HEK293 (cell line): ENCODE results near the gene ZNF787.

Experiments
- CTCF ChIA-PET: fragments of 350-600 bp; formaldehyde crosslinking; extraction: SDS; loops from one replicate; lab custom pipeline; 2021; ENCODE audit warnings: antibody characterized with exemption; lab: Yijun Ruan, JAX
- POLR2A ChIA-PET: fragments of 300-600 bp; formaldehyde crosslinking; extraction: SDS; loops from one replicate; lab custom pipeline; 2020; ENCODE audit warnings: antibody characterized with exemption, inconsistent platforms; lab: Yijun Ruan, JAX
- H3K27ac ChIP-seq: fragments of 200-500 bp; sonication (Bioruptor generic); 2 replicates; pipeline ENCODE4 v1.5.1; 2014; ENCODE audit warnings: low read depth, low read length, control low read depth, inconsistent platforms; ENCODE audit errors: extremely low read depth
- H3K36me3 ChIP-seq, 2 experiments: fragments of 200-500 bp in 1 of 2; sonication (Bioruptor generic) in 1 of 2; 1 replicate in 1 of 2; 2 replicates in 1 of 2; pipeline ENCODE4 v1.5.1; 2014 to 2017; ENCODE audit warnings: inconsistent platforms in 2 of 2, low read length in 2 of 2; ENCODE audit not compliant: control insufficient read depth in 2 of 2, insufficient read depth in 1 of 2
- H3K4me1 ChIP-seq: fragments of 200-500 bp; sonication (Bioruptor generic); 2 replicates; pipeline ENCODE4 v1.5.1; 2014; ENCODE audit warnings: mild to moderate bottlenecking, low read length, inconsistent platforms; ENCODE audit not compliant: control insufficient read depth, insufficient read depth
- H3K4me3 ChIP-seq: 2 replicates; pipeline ENCODE4 v1.5.1; 2011; ENCODE audit warnings: low read depth, mild to moderate bottlenecking, control low read depth, low read length, moderate library complexity
- H3K9me3 ChIP-seq: fragments of 200-500 bp; sonication (Bioruptor generic); 2 replicates; pipeline ENCODE4 v1.5.1; 2014; ENCODE audit warnings: low read depth, low read length, inconsistent platforms; ENCODE audit not compliant: control insufficient read depth, insufficient read depth
- AEBP2 ChIP-seq: fragments of 450-650 bp; formaldehyde crosslinking; IDR thresholded peaks from 2 replicates; pipeline ENCODE4 v1.5.1; 2016; ENCODE audit warnings: missing biosample characterization, missing genetic modification characterization, borderline replicate concordance
- GLI2 ChIP-seq: fragments of 450-650 bp; formaldehyde crosslinking; IDR thresholded peaks from 2 replicates; pipeline ENCODE4; 2017; ENCODE audit warnings: missing biosample characterization, missing genetic modification characterization, low read depth, borderline replicate concordance
- GLIS2 ChIP-seq: fragments of 450-650 bp; formaldehyde crosslinking; IDR thresholded peaks from 2 replicates; pipeline ENCODE4 v1.5.1; 2016; ENCODE audit warnings: missing biosample characterization, missing genetic modification characterization
- IKZF3 ChIP-seq: fragments of 450-650 bp; IDR thresholded peaks from 2 replicates; pipeline ENCODE4 v1.5.0; 2018; ENCODE audit warnings: missing biosample characterization, mild to moderate bottlenecking, missing genetic modification characterization, moderate library complexity
- SCRT2 ChIP-seq: fragments of 450-650 bp; formaldehyde crosslinking; IDR thresholded peaks from 2 replicates; pipeline ENCODE4 v1.5.1; 2016; ENCODE audit warnings: missing biosample characterization, missing genetic modification characterization
- ZFP41 ChIP-seq: fragments of 450-650 bp; formaldehyde crosslinking; IDR thresholded peaks from 2 replicates; pipeline ENCODE4 v1.5.1; 2016; ENCODE audit warnings: missing biosample characterization, missing genetic modification characterization, borderline replicate concordance
- ZNF138 ChIP-seq: fragments of 450-650 bp; formaldehyde crosslinking; IDR thresholded peaks from 2 replicates; pipeline ENCODE4 v1.5.1; 2016; ENCODE audit warnings: missing biosample characterization, missing genetic modification characterization, borderline replicate concordance
- ZNF404 ChIP-seq: fragments of 450-650 bp; formaldehyde crosslinking; IDR thresholded peaks from 2 replicates; pipeline ENCODE4 v1.5.1; 2017; ENCODE audit warnings: missing biosample characterization, missing genetic modification characterization
- ZNF501 ChIP-seq: fragments of 450-650 bp; formaldehyde crosslinking; IDR thresholded peaks from 2 replicates; pipeline ENCODE4 v1.5.1; 2016; ENCODE audit warnings: missing biosample characterization, missing genetic modification characterization
- ZNF571 ChIP-seq: fragments of 450-650 bp; formaldehyde crosslinking; IDR thresholded peaks from 2 replicates; pipeline ENCODE4 v1.5.0; 2017; ENCODE audit warnings: missing biosample characterization, missing genetic modification characterization
- ZNF660 ChIP-seq: fragments of 450-650 bp; IDR thresholded peaks from 2 replicates; pipeline ENCODE4 v1.5.1; 2018; ENCODE audit warnings: missing biosample characterization, mild to moderate bottlenecking, missing genetic modification characterization
- ZNF692 ChIP-seq: fragments of 450-650 bp; formaldehyde crosslinking; IDR thresholded peaks from 2 replicates; pipeline ENCODE4 v1.5.1; 2016; ENCODE audit warnings: missing biosample characterization, missing genetic modification characterization
- TF ChIP-seq, protein P1 (sequence below): fragments of 450-650 bp; formaldehyde crosslinking; IDR thresholded peaks from 2 replicates; pipeline ENCODE4 v1.5.1; 2016; ENCODE audit warnings: missing biosample characterization, missing genetic modification characterization

The ZNF787 gene

DNA sequence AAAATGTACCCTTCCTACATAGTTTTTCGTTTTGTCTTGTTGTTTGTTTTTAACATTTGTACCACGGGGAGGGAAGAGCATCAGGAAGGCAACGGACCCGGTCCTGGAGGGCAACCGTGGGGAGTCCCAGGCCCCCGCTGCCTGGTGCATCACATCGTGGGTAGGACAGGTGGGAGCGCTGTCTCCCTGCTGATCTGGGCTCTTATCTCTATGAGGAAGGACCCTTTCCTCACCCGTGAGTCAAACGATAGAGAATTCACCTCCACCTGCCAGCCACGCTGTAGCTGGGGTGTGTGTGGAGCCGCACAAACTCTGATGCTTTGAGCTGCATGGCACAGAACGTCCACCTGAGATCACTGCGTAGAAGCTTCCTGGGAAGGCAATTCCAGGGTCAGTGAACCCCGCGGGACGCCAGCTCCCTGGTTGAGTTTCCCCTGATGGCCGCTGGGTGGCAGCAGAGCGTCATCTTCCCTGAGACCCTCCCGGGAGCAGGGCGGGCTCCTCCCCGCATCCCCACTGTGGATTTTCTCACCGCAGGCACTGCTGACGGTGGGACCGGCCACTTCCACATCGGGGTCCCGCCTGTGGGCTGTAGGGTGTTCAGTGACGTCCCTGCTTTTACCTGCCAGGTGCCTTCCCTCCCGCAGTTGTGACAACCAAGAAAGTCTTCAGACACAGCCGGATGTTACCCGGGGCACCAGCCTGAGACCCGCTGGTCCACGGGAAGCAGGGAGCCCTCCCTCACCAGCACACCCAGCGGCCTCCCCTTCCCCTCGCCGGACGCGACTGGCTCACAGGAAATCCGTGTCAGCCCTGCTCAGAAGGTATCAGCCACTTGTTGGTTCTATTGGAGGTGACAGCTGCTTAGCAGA, 54.7 kb downstream of the ZNF787 start (continued):
- TF ChIP-seq SCRT2 (peak; percentile 91), ZNF138 (tag by site-specific recombination) (no peak), GLIS2 (peak; percentile 73; the same call in 1 of the 2 replicates), IKZF3 (peak; percentile 73), ZNF660 (peak; percentile 70), GLI2 (tag by site-specific recombination) (no peak), ZNF571 (no peak), ZNF692 (tag by site-specific recombination) (peak; percentile 55; the same call in 1 of the 2 replicates)
- TF ChIP-seq, protein P1, sequence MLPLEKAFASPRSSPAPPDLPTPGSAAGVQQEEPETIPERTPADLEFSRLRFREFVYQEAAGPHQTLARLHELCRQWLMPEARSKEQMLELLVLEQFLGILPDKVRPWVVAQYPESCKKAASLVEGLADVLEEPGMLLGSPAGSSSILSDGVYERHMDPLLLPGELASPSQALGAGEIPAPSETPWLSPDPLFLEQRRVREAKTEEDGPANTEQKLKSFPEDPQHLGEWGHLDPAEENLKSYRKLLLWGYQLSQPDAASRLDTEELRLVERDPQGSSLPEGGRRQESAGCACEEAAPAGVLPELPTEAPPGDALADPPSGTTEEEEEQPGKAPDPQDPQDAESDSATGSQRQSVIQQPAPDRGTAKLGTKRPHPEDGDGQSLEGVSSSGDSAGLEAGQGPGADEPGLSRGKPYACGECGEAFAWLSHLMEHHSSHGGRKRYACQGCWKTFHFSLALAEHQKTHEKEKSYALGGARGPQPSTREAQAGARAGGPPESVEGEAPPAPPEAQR = no peak

- no peak for TF ChIP-seq ZNF501 (tag by site-specific recombination)
- TF ChIP-seq ZFP41 (tag by site-specific recombination) = no peak
- TF ChIP-seq AEBP2 (tag by site-specific recombination) = no peak
- TF ChIP-seq ZNF404 (tag by site-specific recombination) = no peak
- H3K36me3 ChIP-seq = no peaks in the 10 kb centered on the region
- H3K9me3 ChIP-seq = no peaks in the 10 kb centered on the region
- no peaks in the 10 kb centered on the region for H3K4me1 ChIP-seq
- ChIA-PET CTCF (interaction anchor here (0.5 to 0.8 kb wide), 2 partner anchors 13 to 53 kb away, joined by 3 to 5 read pairs; no protein-coding TSS in a partner anchor), POLR2A (no interaction called here)
- no peak overlapping the region for H3K27ac ChIP-seq
- H3K4me3 ChIP-seq = no peak overlapping the region
Observed at GRCh38 chr19:56053596-56053995, 67.5 kb downstream of the ZNF787 start.
